ENCODE data around the gene KCNQ4.

KCNQ4 gene

GRCh38 chr1:40784771-40785151 is 1.2 kb downstream of the KCNQ4 start:
- Histone ChIP-seq H3K27me3 (peaks cover 4% of the 10 kb centered on the region), H3K4me1 (no peaks in the 10 kb centered on the region), H3K36me3 (no peaks in the 10 kb centered on the region), H3K4me3 (ENCODE audit: low read depth, low read length) (no peak overlapping the region), H3K9me3 (no peaks in the 10 kb centered on the region)
- no peak for TF ChIP-seq CTCF (IDR thresholded peaks at IDR 0.05; ENCODE audit: low read depth, low read length)
- DNase-seq, result no peak

DNA sequence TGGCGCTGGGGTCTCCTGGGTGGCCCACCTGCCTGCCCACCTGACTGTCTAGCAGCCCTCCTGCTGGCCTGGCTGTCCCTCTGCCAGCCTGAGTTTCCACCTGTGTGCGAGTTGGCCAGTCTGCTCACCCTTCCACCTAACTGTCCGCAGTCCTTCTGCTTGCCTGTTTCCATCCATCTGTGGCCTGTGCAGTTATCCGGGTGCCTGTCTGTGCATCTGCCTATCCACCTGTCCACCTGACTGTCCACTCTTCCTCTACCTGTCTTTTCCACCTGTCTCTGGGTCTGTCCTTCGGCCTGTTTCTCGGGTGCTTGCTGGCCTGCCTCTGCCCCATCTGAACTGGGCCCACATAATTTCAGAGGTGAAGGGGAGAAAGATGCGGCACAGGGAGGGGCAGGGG is 1.9 kb downstream of the KCNQ4 start:
- Histone ChIP-seq H3K4me3 (ENCODE audit: low read depth, low read length) (no peak overlapping the region), H3K9me3 (no peaks in the 10 kb centered on the region), H3K4me1 (no peaks in the 10 kb centered on the region), H3K36me3 (no peaks in the 10 kb centered on the region), H3K27me3 (peaks cover 4% of the 10 kb centered on the region)
- TF ChIP-seq CTCF (IDR thresholded peaks at IDR 0.05; ENCODE audit: low read depth, low read length), result no peak
- DNase-seq, result no peak

GRCh38 chr1:40786171-40786994 is 2.8 kb downstream of the KCNQ4 start:
- Histone ChIP-seq H3K36me3 (no peaks in the 10 kb centered on the region), H3K9me3 (no peaks in the 10 kb centered on the region), H3K27me3 (peaks cover 4% of the 10 kb centered on the region), H3K4me3 (ENCODE audit: low read depth, low read length) (no peak overlapping the region), H3K4me1 (no peaks in the 10 kb centered on the region)
- TF ChIP-seq CTCF (IDR thresholded peaks at IDR 0.05; ENCODE audit: low read depth, low read length), result no peak
- DNase-seq, result no peak

DNA sequence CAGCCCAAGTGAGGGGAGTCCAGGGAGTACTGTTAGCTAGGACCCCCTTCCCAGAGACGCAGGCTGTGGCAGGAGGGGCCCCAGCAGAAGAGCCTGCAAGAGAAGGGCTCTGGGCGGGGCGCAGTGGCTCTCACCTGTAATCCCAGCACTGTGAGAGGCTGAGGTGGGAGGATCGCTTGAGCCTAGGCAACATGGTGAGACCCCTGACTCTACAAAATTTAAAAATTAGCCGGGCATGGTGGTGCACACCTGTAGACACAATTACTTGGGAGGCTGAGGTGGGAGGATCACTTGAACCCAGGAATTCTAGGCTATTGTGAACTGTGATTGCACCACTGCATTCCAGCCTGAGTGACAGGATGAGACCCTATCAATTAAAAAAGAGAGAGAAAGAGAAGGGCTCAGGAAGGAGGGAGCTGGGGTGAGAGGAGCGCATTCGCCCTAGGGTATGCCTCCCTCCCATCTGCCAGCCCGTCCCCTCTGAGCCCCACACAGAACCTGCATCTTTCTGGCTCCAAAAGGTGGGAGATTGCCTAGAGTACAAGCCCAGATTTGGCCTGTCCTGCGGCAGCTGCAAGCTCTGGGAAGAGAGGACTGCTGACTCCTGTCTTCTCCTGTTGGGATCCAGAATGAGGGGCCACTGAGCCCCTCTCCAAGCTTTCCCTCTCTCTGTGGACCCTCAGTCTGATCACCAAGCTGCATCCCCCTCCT is 3.6 kb downstream of the KCNQ4 start:
- no peak for TF ChIP-seq CTCF (IDR thresholded peaks at IDR 0.05; ENCODE audit: low read depth, low read length)
- no peaks in the 10 kb centered on the region for H3K4me1 ChIP-seq
- peaks cover 4% of the 10 kb centered on the region for H3K27me3 ChIP-seq
- H3K36me3 ChIP-seq, result no peaks in the 10 kb centered on the region
- no peaks in the 10 kb centered on the region for H3K9me3 ChIP-seq
- no peak overlapping the region for H3K4me3 ChIP-seq (ENCODE audit: low read depth, low read length)
- no peak for DNase-seq

DNA sequence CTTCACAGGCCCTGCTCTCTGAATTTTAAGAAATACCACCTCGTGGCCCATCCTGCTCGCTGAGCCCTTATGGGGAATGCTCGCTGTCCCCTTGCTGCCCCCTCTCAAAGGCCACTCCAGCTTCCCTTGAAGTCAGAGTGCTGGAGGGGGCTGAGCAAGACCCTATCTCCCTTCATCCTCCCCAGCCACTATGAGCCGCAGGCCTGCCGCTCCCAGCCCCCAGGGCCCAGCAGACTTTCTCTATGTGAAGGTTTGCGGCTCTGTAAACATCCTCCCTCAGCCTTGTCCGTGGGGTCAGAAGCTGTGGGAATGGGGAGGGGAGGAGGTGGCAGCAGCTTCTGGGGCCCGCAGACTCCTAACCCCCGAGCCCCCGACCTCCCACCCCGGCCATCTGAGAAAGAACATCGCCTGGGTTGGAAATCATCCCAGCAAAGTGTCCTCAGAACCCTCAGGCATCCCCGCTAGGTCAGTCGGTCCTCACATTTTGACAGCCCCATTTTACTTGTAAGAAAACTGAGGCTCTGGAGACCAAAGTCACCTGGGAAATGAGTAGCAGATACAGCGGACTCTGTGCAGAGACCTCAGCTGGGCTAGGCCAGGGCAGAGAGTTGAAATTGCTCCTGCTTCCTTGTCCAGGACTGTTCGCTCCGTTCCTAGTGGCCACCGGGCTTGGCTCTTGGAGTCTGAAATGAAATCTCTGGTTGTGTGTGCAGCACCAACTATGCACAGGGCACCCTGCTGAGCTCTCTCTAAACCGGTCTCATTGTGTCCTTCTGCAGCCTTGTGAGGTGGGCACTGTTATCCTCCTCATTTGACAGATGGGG is 4.4 kb downstream of the KCNQ4 start:
- no peaks in the 10 kb centered on the region for H3K36me3 ChIP-seq
- H3K4me3 ChIP-seq (ENCODE audit: low read depth, low read length), result no peak overlapping the region
- no peaks in the 10 kb centered on the region for H3K9me3 ChIP-seq
- H3K27me3 ChIP-seq, result peaks cover 4% of the 10 kb centered on the region
- TF ChIP-seq CTCF (IDR thresholded peaks at IDR 0.05; ENCODE audit: low read depth, low read length), result no peak
- H3K4me1 ChIP-seq, result no peaks in the 10 kb centered on the region
- no peak for DNase-seq
